Fibroblast of the aortic adventitia (primary cell): ENCODE measurements around the gene TRIOBP. TPM values are rescaled to one million over a fixed set of nuclear protein-coding genes. Genes with fewer than 3 reads are reported as not detected.
"Not testable (repeated sequence)": the region's sequence is repeated elsewhere in the genome, so short reads cannot be mapped to it uniquely, and the experiment has no call there.

Experiments
- DNase-seq: peaks from one replicate; pipeline ENCODE4 v3.0.0-alpha.2; 2010; ENCODE audit warnings: low read depth
- H3K4me3 ChIP-seq: 2 replicates; pipeline ENCODE4 v1.5.1; 2011; ENCODE audit warnings: low read depth, mild to moderate bottlenecking, control low read depth, low read length, moderate library complexity
- CTCF ChIP-seq: IDR thresholded peaks from 2 replicates; pipeline ENCODE4 v1.5.1; 2011; ENCODE audit warnings: mild to moderate bottlenecking, low read length, control low read depth, inconsistent platforms; ENCODE audit not compliant: insufficient read depth
- total RNA-seq: library from RNA; depleted of rRNA; stranded (reverse); fragments of >200 nt; gene quantifications from 2 replicates; pipeline ENCODE4 v1.2.3, GENCODE V29; 2012; ENCODE audit warnings: low replicate concordance

TRIOBP gene
- total RNA-seq, 1 donor = 151 TPM

DNA sequence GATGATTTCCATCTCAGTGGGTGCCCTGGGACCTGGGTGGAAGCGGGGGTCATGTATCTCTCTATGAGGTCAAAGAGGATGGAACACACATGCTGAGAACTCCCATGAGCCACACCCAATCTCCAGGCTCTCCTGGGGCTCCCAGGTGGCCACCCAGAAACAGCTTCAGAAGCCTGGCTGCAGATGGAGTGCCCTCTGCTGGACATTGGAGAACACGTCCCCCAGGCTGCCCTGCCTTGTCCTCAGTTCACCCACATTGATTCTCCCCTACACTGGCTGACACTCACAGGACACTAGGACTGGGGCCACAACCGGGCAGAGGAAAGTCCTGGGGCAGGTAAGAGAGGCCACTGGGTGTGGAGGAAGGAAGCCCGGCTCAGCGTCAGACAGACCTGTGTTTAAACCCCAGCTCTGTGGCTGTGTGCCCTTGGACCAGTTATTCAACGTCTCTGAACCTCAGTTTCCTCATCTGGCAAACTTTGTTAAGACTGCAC lies 15.2 kb upstream of the TRIOBP start:
- DNase-seq = peak; percentile 82
- TF ChIP-seq CTCF = peak; percentile 94
- H3K4me3 ChIP-seq = no peak overlapping the region

GRCh38 chr22:37684803-37685615 lies 11.8 kb upstream of the TRIOBP start:
- H3K4me3 ChIP-seq = no peak overlapping the region
- TF ChIP-seq CTCF = no peak
- no peak for DNase-seq

GRCh38 chr22:37686002-37686982 lies 10.6 kb upstream of the TRIOBP start, which contains the start of gene NOL12:
Gene NOL12 (plus strand): TSS chr22:37686343. CDS start chr22:37686393, 50 bp downstream.
- DNase-seq = peak; percentile 90
- no peak for TF ChIP-seq CTCF

DNA sequence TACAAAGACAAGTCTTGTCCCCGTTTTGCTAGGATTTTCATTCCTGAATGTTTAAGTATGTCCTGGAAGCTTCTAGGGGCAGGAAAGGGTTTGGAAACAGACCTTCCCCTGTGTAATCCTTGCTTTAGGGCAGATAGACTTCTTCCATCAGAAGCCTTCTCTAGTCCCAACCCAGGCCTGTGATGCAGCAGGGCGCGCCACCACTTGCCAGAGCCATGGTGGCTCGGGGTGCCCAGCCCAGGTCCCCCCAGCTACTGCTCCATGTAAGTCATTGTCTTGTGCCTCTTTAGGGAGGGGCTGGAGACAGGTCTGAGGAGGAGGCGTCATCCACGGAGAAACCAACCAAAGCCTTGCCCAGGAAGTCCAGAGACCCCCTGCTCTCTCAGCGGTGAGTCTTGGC lies 6.4 kb upstream of the TRIOBP start:
- no peak overlapping the region for H3K4me3 ChIP-seq
- TF ChIP-seq CTCF = no peak
- DNase-seq = no peak

More at GRCh38 chr22:37686002-37686982, 10.6 kb upstream of the TRIOBP start, which contains the start of gene NOL12:
- peak within 1 kb of the TSS; percentile 95 for H3K4me3 ChIP-seq

- no peak overlapping the region for H3K4me3 ChIP-seq
- TF ChIP-seq CTCF = no peak
- DNase-seq = no peak
Measured at GRCh38 chr22:37690901-37691504, 5.8 kb upstream of the TRIOBP start.

GRCh38 chr22:37692627-37693285 lies 4.1 kb upstream of the TRIOBP start:
- DNase-seq = no peak
- H3K4me3 ChIP-seq = no peak overlapping the region
- TF ChIP-seq CTCF = no peak

DNA sequence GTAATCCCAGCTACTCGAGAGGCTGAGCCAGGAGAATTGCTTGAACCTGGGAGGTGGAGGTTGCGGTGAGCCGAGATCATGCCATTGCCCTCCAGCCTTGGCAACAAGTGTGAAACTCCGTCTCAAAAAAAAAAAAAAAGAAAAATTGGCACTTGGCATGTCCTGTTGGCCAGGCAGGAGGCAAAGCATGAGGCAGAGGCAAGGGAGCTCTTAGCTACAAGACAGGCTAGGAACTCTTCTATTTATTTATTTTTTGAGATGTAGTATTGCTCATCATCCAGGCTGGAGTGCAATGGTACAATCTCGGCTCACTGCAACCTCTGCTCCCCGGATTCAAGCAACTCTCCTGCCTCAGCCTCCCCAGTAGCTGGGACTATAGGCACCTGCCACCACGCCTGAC lies 2.7 kb upstream of the TRIOBP start:
- DNase-seq, H3K4me3 ChIP-seq: not testable (repeated sequence)

DNA sequence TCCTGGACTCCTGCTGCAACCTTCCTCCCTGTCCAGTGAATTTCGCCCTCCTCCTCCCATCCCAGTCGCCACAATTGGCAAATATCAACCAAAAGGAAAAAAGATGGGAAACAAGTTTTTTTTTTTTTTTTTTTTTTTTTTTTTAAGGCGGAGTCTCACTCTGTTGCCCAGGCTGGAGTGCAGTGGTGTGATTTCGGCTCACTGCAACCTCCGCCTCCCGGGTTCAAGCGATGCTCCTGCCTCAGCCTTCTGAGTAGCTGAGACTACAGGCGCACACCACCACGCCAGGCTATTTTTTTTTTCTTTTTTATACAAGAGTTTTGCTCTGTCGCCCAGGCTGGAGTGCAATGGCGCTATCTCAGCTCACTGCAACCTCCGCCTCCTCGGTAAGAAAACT lies 590 bp upstream of the TRIOBP start:
- not testable (repeated sequence) for DNase-seq, H3K4me3 ChIP-seq
